Cardiac muscle cell (in vitro differentiated cells and primary cell): ENCODE measurements around the gene SHC4. TPM values are rescaled to one million over a fixed set of nuclear protein-coding genes. Genes with fewer than 3 reads are reported as not detected.

Experiments used
- DNase-seq, 2 donors: peaks; one replicate each; pipeline versions ENCODE4 v3.0.0 to v3.0.0-alpha.2; 2010 to 2017; ENCODE audit warnings: low read depth in 1 of 2, low spot score in 1 of 2
- H3K27ac ChIP-seq: fragments of 200-600 bp; sonication (generic); 2 replicates; pipeline ENCODE4 v1.5.1; 2016
- H3K27me3 ChIP-seq: fragments of 200-600 bp; sonication (generic); 2 replicates; pipeline ENCODE4 v1.6.0; 2016; ENCODE audit warnings: control low read depth
- H3K36me3 ChIP-seq: fragments of 200-600 bp; sonication (generic); 2 replicates; pipeline ENCODE4 v1.5.1; 2016; ENCODE audit warnings: control low read depth
- H3K4me1 ChIP-seq: fragments of 200-600 bp; sonication (generic); 2 replicates; pipeline ENCODE4 v1.8.1; 2017; ENCODE audit warnings: low read depth, mild to moderate bottlenecking, mixed run types
- H3K4me3 ChIP-seq: fragments of 200-600 bp; sonication (generic); 2 replicates; pipeline ENCODE4 v1.5.1; 2016; ENCODE audit warnings: mild to moderate bottlenecking
- H3K9me3 ChIP-seq: fragments of 200-600 bp; sonication (generic); 2 replicates; pipeline ENCODE4 v1.5.1; 2017; ENCODE audit warnings: low read depth, mild to moderate bottlenecking, control low read depth
- polyA plus RNA-seq: library from polyadenylated mRNA; unstranded; fragments of >200 nt; fragmentation: Nextera tagmentation; extraction: Ambion mirVana; gene quantifications from 2 replicates; pipeline ENCODE4 v1.2.1, GENCODE V29; 2016
- total RNA-seq: library from RNA; depleted of rRNA; stranded (reverse); fragments of >200 nt; gene quantifications from 2 replicates; pipeline ENCODE4 v1.2.3, GENCODE V29; 2016
- TF ChIP-seq, protein P1 (sequence below): IDR thresholded peaks from 2 replicates; pipeline ENCODE4 v1.5.1; 2012; ENCODE audit warnings: low read depth, mild to moderate bottlenecking, low read length

The SHC4 gene
- total and polyA plus RNA-seq, 2 experiments from 2014 or later, result 1.3 to 1.5 TPM

- H3K36me3 ChIP-seq, result no peaks in the 10 kb centered on the region
- no peaks in the 10 kb centered on the region for H3K9me3 ChIP-seq
- H3K4me1 ChIP-seq, result no peaks in the 10 kb centered on the region
- no peak overlapping the region for H3K27ac ChIP-seq
- TF ChIP-seq, protein P1, sequence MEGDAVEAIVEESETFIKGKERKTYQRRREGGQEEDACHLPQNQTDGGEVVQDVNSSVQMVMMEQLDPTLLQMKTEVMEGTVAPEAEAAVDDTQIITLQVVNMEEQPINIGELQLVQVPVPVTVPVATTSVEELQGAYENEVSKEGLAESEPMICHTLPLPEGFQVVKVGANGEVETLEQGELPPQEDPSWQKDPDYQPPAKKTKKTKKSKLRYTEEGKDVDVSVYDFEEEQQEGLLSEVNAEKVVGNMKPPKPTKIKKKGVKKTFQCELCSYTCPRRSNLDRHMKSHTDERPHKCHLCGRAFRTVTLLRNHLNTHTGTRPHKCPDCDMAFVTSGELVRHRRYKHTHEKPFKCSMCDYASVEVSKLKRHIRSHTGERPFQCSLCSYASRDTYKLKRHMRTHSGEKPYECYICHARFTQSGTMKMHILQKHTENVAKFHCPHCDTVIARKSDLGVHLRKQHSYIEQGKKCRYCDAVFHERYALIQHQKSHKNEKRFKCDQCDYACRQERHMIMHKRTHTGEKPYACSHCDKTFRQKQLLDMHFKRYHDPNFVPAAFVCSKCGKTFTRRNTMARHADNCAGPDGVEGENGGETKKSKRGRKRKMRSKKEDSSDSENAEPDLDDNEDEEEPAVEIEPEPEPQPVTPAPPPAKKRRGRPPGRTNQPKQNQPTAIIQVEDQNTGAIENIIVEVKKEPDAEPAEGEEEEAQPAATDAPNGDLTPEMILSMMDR, result no peak
- H3K27me3 ChIP-seq, result peaks cover 12% of the 10 kb centered on the region
- DNase-seq, result no peak
- no peak overlapping the region for H3K4me3 ChIP-seq
Measured at GRCh38 chr15:48968066-48968465, 4.3 kb upstream of the SHC4 start.

- H3K9me3 ChIP-seq, result no peaks in the 10 kb centered on the region
- TF ChIP-seq, protein P1, result no peak
- H3K4me3 ChIP-seq, result no peak overlapping the region
- no peaks in the 10 kb centered on the region for H3K36me3 ChIP-seq
- no peaks in the 10 kb centered on the region for H3K4me1 ChIP-seq
- H3K27ac ChIP-seq, result no peak overlapping the region
- peaks cover 20% of the 10 kb centered on the region for H3K27me3 ChIP-seq
- DNase-seq, result no peak
Measured at GRCh38 chr15:48967336-48967735, 3.6 kb upstream of the SHC4 start.

- TF ChIP-seq, protein P1, result no peak
- H3K4me3 ChIP-seq, result no peak overlapping the region
- H3K4me1 ChIP-seq, result no peaks in the 10 kb centered on the region
- H3K9me3 ChIP-seq, result no peaks in the 10 kb centered on the region
- H3K27me3 ChIP-seq, result peaks cover 26% of the 10 kb centered on the region
- H3K36me3 ChIP-seq, result no peaks in the 10 kb centered on the region
- peak in 1 of 2 donors; percentile 46 for DNase-seq
- no peak overlapping the region for H3K27ac ChIP-seq
Measured at GRCh38 chr15:48966595-48967301, 3.0 kb upstream of the SHC4 start.

DNA sequence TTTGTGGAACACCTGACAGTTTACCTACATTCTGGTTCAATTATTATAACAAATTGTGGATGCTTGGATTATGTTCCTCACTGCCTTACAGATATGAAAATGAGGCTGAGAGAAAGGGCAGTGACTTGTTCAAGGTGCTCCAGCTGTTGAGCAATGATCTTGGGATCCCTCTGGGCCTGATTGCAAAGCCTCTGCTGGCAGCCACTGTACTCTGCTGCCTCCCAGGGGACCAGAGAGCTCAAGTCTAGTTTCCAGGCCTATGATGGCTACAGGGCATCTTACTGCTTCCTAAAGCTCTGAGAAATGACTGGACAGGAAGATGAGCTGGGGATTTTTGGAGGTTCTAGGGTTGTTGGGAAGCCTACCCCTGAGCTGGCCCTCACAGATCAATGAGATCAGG lies 2.3 kb upstream of the SHC4 start:
- TF ChIP-seq, protein P1, result peak; percentile 15
- Histone ChIP-seq H3K27me3 (peaks cover 33% of the 10 kb centered on the region), H3K9me3 (no peaks in the 10 kb centered on the region)

DNA sequence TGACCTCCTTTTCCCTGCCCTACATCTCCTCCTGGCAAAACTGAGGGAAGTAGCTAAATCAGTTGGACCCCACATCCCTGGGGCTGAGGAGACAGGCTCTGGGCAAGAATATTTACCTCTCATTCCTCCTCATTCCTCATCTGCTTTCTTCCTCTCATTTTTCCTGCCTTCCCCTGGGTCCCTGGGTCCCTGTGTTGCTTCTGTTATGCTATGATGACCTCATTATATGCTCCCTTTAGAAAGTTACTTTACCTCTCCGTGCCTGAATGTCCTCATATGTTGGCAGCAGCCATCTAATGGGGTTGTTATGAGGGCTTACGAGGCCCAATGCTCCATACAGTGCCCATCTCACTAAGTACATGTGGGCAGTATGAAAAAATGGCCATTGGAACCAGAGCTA lies 1.2 kb upstream of the SHC4 start:
- Histone ChIP-seq H3K4me1 (no peaks in the 10 kb centered on the region), H3K27me3 (peaks cover 43% of the 10 kb centered on the region), H3K36me3 (no peaks in the 10 kb centered on the region), H3K27ac (no peak overlapping the region), H3K9me3 (no peaks in the 10 kb centered on the region), H3K4me3 (no peak overlapping the region)
- no peak for DNase-seq
- TF ChIP-seq, protein P1, result no peak

More for the DNA sequence above, 2.3 kb upstream of the SHC4 start:
- peak in 1 of 2 donors; percentile 79 for DNase-seq
- H3K27ac ChIP-seq, result no peak overlapping the region
- H3K4me3 ChIP-seq, result no peak overlapping the region
- no peaks in the 10 kb centered on the region for H3K4me1 ChIP-seq
- H3K36me3 ChIP-seq, result no peaks in the 10 kb centered on the region
